ENCODE results near the gene DNM3. TPM values are rescaled to one million over a fixed set of nuclear protein-coding genes. Genes with fewer than 3 reads are reported as not detected.

Gene DNM3
- total and polyA plus RNA-seq, 2 of the 8 experiments (the other 6 are each of a cell fraction or from before 2014, with no cell fraction given): 2.0 to 8.5 TPM

- TF ChIP-seq TEAD4 (IDR thresholded peaks at IDR 0.05; ENCODE audit: low read depth, low read length): no peak
These were observed 484.2 kb downstream of the DNM3 start (continued) for GRCh38 chr1:172325531-172325930.

All from H1 (cell line).